HT1080 (cell line): ENCODE data around the gene TCTN1. TPM values are rescaled to one million over a fixed set of nuclear protein-coding genes. Genes with fewer than 3 reads are reported as not detected.
"Not testable (repeated sequence)": the region's sequence is repeated elsewhere in the genome, so short reads cannot be mapped to it uniquely, and the experiment has no call there.

Experiments used
- DNase-seq: peaks from one replicate; pipeline ENCODE4 v3.0.0-alpha.2; 2015; ENCODE audit warnings: low read depth
- polyA plus RNA-seq, 2 experiments: library from polyadenylated mRNA; depleted of rRNA; stranded (reverse); fragments of >200 nt; gene quantifications; 2 replicates each; pipeline ENCODE4 v1.2.3, GENCODE V29; 2015
- total RNA-seq: library from RNA; depleted of rRNA; stranded (reverse); fragments of >200 nt; shearing (Covaris generic); gene quantifications from 2 replicates; pipeline ENCODE4 v1.2.3, GENCODE V29; 2014; rRNA removed

TCTN1 gene
- 13.1 and 15.9 TPM in 2 replicates for total RNA-seq
- polyA plus RNA-seq (2015; cell fraction: cytosol; rRNA removed): 16.2 and 17.4 TPM in 2 replicates
- 36.1 and 37.3 TPM in 2 replicates for polyA plus RNA-seq (2015; cell fraction: nucleus; rRNA removed)

DNA sequence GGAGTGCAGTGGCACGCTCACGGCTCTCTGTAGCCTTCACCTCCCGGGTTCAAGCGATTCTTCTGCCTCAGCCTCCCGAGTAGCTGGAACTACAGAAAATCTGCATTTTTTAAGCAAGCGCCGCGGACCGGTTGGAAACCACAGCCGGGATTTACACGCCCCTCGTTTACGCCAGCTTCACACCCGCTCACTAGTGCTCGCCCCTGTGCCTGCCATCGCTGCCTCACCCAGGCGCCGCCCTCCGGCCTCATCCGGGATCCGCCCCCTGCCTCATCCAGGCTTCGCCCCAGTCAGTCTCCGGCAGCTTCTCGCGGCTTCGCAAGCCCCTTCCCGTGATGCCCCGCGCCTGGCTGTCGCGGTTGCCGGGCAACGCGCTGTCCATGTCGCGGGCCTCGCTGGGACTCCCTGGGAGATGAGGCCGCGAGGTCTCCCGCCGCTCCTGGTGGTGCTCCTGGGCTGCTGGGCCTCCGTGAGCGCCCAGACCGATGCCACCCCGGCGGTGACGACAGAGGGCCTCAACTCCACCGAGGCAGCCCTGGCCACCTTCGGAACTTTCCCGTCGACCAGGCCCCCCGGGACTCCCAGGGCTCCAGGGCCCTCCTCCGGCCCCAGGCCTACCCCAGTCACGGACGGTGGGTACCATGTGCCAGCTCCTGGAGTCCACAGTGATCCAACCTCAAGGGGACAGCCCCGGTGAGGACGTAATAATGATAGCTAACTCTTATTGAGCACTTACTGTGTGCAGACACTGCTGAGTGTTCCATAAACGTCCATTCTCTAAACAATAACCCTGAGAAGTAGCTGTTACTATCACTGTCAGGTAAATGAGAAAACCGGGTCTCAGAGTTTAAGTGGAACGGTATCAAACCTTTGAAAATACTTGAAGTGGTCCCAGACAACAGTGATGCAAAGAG is at the start of gene TCTN1:
TCTN1 (plus strand) TSS at position 359 of the 914 bp plus-strand sequence; CDS start at position 413, 54 bp downstream.
- peak; percentile 93 for DNase-seq

DNA sequence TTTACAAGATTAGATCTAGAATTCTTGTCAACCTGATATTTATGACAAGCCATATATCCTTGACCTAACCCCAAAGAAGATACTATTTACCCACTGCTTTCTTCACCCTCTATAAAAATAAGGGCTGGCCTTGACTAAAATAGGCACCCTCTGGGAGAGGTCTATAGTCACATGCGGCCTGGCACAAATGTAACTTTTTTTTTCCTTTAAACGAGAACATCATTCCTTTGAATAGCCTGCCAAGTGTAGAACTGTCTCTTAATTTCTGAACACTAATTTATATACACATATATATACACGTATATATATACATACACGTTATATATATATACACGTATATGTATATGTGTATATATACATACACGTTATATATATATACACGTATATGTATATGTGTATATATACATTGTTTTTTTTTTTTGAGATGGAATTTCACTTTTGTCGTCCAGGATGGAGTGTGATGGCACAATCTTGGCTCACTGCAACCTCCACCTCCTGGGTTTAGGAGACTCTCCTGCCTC is 49.4 kb upstream of the TCTN1 start:
- DNase-seq: no peak

DNA sequence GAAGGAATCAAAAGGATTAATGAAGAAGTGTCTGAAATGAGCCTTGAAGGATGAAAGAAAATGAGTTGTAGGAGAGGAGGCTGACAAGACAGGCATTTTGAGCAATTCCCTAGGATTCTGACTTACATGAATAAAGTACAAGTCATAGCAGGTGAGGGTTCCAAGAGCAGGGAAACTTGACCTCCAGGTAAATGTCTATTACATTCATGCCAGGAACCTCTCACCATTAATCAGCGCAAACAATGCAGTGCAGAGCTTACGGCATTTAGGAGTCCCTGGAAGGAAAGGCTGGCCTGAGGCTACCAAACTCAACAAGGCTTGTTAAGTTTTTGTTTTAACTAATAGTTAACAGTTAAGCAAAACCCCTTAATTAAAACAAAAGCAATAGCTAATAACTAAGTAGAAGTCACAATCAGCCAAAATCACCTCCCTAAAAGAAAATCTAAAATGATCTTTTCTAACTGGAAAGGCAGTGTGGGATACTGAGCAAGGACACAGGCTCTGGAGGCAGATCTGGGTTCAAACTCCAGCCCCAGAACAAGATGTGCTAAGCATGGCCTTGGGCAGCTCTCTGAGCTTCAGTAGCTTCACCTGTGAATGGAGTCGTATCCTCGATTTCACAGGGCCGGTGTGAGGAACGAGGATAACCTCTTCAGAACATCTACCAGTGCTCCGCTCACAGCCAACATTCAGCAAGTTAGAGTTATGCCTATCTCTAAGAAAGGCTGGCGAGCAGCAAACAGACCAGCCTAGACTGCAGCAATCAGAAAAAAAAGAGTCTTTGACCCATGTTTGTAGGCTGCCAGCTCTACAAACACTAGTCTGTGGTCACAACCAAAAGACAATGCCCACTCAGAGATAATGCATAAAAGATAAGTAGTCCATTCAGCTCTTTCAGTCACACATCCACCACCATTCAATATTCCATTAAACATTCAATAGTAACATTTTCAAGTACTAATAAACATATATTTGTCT is 47.7 kb upstream of the TCTN1 start:
- no peak for DNase-seq

DNA sequence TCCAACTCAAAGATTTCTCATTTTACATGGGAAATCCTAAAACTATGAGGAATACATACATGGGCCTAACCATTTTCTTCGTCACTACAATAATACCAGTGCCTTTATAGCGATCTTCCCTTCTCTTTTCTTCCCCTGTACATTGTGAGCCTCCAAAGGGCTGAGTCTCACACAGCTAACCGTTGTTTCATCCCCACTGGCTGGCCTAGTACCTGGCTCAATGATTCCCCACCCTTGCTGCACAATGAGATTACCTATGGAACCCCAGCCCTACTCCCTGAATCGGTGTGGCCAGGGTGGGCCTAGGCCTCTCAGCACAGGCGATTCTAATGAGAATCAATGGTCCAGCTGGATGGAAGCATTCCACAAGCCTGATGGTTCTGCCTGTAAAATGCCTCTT is 46.9 kb upstream of the TCTN1 start:
- DNase-seq: no peak

DNA sequence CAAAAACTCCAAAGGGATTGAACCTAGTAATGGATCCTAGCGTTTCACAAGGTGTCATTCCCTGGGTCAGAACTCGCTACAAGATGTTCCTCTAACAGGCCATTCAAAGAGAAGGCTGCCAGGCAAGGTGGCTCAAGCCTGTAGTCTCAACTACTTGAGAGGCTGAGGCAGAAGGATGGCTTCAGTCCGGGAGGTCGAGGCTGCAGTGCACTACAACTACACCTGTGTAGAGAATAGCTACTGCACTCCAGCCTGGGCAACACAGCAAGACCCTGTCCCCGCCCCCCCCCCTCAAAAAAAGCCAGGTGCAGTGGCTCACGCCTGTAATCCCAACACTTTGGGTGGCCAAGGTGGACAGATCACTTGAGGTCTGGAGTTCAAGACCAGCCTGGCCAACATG is 45.2 kb upstream of the TCTN1 start:
- DNase-seq: no peak

DNA sequence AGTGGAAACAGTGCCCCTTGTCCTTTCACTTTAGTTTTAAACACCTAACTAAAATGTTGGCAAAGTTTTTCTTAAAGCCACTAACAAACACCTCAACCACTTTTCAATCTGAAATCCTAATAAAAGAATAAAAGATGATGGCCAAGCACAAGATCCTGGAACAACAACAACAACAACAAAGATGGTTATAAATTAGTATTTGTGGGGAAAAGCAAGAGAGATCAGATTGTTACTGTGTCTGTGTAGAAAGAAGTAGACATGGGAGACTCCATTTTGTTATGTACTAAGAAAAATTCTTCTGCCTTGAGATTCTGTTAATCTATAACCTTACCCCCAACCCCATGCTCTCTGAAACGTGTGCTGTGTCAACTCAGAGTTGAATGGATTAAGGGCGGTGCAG is 44.1 kb upstream of the TCTN1 start:
- DNase-seq: not testable (repeated sequence)

DNA sequence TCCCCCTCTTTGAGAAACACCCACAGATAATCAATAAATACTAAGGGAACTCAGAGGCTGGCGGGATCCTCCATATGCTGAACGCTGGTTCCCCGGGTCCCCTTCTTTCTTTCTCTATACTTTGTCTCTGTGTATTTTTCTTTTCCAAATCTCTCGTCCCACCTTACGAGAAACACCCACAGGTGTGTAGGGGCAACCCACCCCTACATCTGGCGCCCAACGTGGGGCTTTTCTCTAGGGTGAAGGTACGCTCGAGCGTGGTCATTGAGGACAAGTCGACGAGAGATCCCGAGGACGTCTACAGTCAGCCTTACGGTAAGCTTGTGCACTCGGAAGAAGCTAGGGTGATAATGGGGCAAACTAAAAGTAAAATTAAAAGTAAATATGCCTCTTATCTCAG is 43.1 kb upstream of the TCTN1 start:
- DNase-seq: not testable (repeated sequence)

DNA sequence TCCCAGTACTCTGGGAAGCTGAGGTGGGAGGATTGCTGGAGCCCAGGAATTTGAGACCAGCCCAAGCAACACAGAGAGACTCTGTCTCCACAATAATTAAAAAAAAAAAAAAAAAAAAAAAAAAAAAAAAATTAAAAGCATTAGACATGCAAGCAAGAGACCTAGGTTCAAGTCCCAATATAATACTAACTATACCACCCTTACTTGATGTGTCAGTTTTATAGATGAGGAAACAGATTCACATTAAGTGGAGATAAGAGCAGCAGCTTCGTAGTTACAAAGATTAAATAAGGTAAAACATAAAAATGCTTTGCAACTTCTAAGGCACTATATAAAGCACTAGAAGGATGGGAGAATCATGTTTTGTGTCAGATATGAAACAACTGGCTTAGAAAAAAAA is 39.9 kb upstream of the TCTN1 start:
- DNase-seq: no peak

DNA sequence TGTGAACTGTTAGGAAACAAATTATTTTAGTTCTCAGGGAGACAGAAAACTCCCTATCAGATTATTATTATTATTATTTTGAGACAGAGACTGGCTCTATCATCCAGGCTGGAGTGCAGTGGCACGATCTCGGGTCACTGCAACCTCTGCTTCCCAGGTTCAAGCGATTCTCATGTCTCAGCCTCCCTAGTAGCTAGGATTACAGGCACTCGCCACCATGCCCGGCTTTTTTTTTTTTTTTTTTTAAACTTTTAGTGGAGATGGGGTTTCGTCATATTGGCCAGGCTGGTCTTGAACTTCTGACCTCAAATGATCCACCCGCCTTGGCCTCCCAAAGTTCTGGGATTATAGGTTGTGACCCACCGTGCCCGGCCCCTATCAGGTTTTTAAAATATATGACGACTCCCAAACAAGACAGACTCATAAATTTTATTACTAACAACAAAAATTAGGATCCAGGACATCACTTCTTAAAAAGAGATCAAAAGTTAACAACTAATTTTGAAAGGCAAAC is 39.2 kb upstream of the TCTN1 start:
- not testable (repeated sequence) for DNase-seq

DNA sequence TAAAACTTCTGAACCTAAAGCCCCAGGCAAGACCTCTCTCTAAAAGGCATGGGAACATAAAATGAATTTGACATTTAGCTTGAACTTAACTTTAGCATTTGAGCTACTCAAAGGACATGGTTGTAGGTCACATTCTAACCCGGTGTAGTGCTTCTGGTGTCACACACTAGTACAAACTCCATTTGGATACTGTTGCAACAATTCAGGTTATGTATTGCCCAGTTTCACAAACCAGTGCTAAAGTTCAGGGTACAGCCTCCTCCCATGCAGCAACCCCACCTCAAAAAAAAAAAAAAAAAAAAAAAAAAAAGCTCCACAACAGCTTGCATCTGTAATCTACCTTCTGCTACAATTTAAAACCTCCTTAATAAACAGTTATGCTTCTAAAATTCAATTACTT is 38.6 kb upstream of the TCTN1 start:
- no peak for DNase-seq

DNA sequence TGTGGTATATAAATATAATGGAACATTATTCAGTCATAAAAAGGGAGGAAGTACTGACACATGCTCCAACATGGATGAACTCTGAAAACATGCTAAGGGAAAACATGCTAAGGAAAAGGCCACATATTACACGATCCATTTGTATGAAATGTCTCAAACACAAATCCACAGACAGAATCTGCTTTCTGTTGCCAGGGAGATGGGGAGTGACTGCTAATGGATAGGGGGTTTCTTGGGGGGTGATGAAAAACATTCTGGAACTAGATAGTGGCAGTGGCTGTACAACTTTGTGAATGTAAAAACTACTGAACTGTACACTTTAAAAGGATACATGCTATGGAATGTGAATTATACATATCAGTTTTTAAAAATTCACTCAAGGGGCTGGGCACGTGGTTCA is 37.4 kb upstream of the TCTN1 start:
- DNase-seq: no peak

DNA sequence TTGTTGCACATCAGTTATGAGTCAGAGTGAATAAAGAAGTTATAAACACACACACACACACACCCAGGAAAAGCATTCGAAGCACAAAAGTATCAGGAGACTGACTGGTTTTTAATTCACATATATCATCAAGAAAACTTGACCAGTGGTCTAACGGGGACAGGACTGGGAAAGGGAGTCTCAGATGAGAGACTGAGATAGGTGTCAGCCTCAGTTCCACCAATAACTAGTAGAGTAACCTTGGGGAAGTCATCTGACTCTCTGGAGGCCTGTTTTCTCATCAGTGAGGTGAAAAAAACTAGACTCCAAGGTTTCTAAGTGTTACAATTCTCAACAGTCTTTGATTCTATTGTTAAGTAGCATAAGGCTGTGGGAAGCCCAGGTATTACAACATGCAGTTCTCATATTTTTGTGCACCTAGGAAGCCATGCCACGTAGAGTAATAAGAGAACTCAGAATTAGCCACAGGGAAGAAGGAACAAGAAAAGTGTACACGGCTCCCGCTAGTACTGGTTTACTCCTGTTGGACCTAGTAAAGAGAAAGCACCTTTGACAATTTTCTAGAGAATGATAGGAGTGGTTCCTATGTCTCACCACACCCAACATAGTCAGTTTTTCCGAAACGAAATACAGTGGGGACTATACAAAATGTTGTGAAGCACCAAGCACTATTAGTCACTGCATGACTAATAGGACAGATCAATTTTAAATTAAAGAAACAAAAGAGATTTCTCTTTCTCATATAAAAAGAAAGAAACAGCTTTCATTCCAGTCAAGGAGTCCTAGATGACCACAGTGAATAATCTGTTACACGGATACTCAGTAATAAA is 35.9 kb upstream of the TCTN1 start:
- DNase-seq: peak; percentile 91

DNA sequence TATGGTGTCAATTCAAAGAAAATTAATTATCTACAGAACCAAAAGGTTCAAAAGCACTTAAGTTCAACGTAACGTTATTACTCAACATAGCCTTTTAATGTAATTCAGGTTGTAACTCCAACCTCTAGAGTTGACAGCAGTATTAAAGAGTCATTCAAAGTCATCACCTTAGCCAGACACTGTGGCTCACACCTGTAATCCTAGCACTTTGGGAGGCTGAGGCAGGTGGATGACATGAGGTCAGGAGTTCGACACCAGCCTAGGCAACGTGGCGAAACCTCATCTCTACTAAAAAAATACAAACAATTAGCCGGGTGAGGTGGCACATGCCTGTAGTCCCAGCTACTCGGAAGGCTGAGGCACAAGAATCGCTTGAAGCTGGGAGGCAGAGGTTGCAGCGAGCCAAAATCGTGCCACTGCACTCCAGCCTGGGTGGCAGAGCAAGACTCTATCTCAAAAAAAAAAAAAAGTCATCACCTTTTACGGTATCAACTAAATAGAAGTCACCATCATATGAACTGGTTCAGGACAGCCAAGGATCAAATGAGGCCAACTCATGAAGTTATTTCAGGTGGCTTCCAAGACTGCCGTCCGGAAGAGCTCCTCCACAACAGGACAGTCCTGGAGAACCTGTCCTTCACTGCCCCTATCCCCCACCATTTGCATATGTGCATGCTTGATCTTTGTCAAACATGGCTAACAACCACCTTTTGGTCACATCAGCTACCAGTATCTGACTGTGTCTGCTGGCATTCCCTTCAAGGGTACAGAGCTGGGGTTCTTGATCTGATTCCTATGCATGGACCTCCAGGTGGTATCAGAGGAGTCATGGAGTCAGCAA is 35.0 kb upstream of the TCTN1 start:
- DNase-seq: no peak

DNA sequence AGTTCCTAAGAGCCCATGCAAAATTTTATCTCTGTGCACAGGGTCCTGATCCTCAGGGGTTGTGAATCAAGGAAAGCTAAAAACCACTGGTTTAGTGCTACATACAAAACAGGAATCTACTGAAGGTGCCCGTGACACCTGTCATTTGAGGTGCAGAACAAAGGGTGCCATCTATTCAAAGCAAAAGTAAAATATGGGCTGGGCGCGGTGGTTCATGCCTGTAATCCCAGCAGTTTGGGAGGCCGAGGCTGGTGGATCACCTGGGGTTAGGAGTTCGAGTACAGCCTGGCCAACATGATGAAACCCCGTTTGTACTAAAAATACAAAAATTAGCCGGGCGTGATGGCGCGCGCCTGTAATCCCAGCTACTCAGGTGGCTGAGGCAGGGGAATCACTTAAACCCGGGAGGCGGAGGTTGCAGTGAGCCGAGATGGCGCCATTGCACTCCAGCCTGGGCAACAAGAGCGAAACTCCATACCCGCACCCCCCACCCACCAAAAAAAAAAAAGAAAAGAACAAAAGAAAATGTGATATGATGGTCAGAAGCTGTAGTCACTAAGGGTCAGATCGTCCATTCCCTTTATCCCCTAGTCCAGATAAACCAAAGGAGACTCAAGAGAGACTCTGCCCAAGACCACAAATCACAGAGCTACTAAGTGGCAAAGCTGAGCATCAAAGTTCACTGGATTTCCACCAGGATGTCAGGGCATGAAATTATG is 34.2 kb upstream of the TCTN1 start:
- no peak for DNase-seq

DNA sequence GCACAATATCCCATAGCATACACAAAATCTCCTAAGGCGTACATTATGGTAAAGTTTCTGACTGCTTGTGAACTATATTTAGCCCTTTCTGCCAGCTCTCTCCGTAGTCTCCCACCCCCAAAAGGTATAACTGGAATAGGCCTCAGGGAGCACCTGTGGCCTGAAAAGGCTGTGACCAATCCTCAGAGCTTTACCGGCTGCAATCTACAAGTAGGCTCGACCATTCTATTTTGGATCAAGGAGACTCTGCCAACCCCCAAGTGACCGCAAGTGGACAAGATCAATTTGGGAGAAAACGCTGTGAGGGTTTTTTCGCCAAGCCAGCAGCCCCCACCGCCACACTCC is 32.0 kb upstream of the TCTN1 start:
- peak; percentile 15 for DNase-seq

DNA sequence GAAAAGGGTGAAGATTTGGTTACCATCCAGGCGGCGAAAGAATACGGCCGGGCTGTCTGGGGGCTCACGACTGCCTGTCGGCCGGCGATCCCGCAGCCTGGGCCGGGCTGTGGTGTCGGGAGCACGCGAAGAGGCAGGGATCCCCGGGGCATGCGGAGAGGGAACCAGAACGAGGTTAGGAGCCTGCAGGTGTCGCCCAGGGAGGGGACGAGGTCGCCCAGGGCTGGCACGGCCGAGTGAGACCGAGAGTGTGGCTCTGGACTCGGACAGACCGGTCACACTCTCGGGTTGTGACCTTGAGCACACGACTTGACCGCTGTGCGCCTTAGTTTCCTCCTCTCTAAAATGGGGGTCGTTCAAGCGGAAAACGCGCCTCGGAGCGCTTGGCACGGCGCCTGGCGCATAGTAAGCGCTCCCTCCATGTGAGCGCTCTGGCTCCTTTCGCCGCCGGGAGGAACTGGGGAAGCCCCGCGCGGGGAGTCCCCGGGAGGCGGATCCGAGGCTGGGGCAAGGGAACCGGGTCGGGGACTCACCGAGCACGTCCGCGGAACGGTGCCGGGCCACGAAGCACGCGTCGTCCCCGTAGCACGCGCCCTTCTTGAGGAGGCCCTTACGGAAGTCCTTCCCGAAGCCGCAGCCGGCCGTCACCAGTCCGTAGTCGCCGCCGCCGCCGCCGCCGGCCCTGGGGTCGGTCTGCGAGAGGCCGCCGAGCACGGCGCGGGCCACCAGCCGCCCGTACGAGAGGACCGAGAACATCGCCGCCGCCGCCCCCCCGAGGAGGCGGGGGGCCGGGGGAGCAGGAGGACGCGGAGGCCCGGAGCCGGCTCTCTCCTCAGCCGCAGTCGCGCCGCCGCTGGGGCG is 31.4 kb upstream of the TCTN1 start:
- DNase-seq: peak; percentile 31

DNA sequence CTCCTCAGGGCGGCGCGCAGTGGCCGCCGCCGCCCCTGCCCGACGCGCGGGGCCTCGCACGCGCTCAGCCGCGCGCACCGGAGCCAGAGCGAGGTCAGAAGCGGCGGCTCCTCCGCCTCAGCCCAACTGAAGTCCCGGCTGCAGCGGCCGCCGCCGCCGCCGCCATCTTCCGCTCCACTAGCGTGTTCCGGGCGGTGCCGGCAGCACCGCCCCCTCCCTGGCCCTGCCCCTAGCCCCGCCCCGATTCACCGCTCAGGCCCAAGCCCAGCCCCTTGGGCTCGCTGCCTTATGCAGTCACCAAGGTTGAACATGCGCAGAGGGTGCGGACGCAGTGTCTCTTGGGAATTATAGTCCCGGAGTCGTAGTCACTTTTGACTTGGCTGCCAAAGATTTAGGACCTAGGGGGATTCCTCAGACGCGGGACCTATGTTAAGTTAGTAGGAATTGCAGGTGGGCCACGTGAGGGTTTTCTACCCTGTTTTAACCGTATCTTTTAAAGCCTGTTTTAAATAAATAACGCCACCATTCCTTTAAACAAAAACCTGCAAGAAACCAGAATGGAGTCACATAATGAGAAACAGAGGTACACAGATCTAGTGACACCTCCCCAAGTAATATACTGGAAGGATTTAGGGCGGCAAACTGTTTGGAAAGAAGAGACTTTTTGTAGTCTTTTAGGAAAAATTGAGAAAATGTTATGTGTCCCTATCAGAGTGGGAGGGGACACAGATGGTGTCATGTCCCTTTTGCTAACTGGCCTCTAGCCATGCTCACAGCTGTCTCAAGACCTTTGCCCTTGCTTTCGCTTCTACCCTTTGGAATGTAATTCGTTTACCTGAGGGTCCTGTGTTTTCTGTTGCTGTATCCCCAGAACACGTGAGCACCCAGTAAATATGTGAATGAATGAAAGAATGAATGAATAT is 30.5 kb upstream of the TCTN1 start, which contains the start of gene PPTC7:
PPTC7 (minus strand) TSS at position 182 of the 923 bp plus-strand sequence. CDS start 287 bp downstream, outside the sequence.
- peak; percentile 84 for DNase-seq
